NOMO-1 treated with dmso at 0.1 percent for 144 hours (cell line): ENCODE results near the gene AMIGO1.
A peak's percentile ranks its signal among the peaks of the same experiment; 100 is the strongest.

ENCODE experiments used
- DNase-seq: peaks from one replicate; lab custom pipeline; 2025; ENCODE audit not compliant: unreplicated experiment; lab: John Stamatoyannopoulos, UW

AMIGO1 gene

GRCh38 chr1:109509176-109510134 is at the start of gene AMIGO1:
AMIGO1 (minus strand) TSS chr1:109509727; CDS start chr1:109508912, 815 bp downstream.
- DNase-seq, result no peak

DNA sequence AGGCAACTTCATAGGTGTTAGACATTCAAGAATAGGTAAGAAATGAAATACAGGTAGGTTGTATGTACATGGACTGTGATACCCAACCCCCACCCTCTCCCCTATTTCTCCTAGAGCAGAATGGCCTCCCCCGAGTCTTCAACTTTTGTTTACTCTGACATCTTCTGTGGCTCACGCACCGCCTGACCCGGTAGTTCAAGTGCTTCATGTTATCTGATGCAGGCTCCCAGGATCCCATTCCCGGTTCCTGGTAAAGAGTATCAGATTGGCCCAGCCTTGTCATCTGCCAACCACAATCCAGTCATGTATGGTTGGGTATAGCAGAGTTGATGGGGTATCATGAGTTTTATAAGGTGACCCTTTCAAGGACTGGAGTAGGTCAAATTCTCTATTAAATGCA is 48.0 kb upstream of the AMIGO1 start:
- no peak for DNase-seq

GRCh38 chr1:109556563-109556962 is 47.0 kb upstream of the AMIGO1 start:
- no peak for DNase-seq

DNA sequence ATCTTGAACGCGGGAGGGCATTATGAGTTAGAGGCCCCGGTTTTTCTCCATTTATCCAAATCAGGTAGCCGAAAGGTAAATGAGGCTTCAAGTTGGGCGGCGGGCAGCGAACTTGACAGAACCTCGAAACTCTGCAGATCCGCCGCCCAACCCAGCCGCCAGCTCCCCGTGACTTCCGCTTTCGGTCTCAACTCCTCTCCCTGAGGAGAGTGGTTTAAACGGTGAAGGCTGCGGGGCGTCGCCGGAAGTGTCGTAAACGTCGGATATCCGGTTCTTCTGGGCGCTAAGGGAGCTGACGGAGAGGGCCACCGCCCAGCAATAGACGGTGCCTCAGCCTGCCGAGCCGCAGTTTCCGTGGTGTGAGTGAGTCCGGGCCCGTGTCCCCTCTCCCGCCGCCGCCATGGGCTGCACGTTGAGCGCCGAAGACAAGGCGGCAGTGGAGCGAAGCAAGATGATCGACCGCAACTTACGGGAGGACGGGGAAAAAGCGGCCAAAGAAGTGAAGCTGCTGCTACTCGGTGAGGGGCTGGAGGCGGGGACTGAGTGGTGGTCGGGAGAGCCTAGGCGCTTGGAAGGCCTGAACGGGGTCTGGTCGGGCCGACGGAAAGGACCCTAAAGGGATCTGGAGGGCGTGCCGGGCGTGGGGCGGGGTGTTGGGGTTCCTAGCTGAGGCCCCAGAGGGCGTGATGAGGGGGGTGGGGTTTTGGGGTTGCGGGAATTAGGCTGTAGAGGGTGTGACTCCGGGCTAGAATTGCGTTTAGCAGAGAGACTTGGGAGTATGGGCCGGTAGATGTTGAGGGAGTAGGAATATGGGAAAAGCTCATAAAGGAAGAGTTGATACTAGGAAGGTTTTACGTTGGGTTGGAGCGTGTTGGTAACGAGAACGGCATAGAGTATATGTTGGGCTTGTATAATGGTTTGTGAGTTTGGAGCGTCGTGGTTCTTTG is 39.1 kb upstream of the AMIGO1 start, which contains the start of gene GNAI3:
Gene GNAI3 (plus strand): TSS at position 295 of the 947 bp plus-strand sequence. CDS start 106 bp downstream, at position 401.
- DNase-seq, result peak; percentile 95

- peak; percentile 31 for DNase-seq
Observed at GRCh38 chr1:109547463-109548320, 38.2 kb upstream of the AMIGO1 start.

DNA sequence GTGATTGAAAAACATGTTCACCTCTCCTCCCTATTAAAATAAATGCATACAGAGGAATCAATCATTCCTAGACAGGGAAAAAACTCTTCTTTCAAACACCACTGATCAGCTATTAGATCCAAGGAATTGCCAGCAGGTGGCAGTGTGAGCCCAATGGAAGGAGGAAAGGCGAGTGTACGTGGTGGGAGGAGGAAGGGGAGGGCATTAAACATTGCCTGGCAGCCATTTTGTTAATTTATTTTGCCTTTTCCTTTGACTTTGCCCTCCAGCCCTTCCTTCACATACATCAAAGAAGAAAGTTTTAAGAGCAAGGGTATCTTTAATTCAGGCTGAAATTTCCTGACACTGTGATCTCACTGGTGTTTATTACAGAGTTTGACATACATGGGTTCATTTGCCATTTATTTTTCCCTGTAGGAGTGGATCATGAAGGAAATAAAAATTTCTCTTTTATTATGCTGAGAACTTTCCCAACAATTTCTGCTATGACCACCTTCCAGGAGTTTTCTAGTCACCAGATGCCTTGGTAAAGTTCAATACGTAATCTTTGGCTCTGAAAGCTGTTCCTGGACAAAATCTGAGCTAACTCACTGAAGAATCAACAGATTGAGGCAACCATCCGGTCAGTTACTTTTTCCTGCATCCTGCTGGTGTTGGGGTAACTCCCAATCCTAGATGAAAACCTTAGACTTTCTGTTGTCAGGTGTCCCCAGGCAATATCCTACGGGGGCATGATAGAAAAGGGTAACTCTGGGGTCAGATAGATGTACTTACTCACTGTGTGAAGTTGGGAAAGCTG is 37.0 kb upstream of the AMIGO1 start:
- DNase-seq, result peak; percentile 87

DNA sequence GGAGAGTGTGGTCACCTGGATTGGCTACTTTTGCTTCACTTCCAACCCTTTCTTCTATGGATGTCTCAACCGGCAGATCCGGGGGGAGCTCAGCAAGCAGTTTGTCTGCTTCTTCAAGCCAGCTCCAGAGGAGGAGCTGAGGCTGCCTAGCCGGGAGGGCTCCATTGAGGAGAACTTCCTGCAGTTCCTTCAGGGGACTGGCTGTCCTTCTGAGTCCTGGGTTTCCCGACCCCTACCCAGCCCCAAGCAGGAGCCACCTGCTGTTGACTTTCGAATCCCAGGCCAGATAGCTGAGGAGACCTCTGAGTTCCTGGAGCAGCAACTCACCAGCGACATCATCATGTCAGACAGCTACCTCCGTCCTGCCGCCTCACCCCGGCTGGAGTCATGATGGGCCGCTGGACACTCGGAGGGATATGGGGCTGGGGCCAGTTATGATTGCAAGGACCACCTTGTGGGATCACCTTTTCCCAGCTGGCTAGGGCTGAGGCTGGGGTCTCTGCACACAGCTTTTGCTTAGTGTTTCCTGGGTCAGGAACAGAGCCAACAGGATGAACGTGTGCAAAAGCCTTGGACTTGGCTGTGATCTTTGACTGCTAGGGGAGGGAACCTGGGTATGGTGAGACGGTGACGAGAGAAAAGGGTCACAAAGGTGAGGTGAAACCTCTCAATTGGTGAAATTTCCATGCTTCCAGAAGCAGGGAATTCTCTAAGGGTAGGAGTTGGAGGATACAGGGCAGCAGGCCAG is 34.6 kb upstream of the AMIGO1 start:
- no peak for DNase-seq

DNA sequence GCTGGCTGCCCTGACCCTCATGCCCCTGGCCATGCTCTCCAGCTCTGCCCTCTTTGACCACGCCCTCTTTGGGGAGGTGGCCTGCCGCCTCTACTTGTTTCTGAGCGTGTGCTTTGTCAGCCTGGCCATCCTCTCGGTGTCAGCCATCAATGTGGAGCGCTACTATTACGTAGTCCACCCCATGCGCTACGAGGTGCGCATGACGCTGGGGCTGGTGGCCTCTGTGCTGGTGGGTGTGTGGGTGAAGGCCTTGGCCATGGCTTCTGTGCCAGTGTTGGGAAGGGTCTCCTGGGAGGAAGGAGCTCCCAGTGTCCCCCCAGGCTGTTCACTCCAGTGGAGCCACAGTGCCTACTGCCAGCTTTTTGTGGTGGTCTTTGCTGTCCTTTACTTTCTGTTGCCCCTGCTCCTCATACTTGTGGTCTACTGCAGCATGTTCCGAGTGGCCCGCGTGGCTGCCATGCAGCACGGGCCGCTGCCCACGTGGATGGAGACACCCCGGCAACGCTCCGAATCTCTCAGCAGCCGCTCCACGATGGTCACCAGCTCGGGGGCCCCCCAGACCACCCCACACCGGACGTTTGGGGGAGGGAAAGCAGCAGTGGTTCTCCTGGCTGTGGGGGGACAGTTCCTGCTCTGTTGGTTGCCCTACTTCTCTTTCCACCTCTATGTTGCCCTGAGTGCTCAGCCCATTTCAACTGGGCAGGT is 33.9 kb upstream of the AMIGO1 start:
- DNase-seq, result no peak

- no peak for DNase-seq
Observed at GRCh38 chr1:109542657-109543056, 33.1 kb upstream of the AMIGO1 start.

DNA sequence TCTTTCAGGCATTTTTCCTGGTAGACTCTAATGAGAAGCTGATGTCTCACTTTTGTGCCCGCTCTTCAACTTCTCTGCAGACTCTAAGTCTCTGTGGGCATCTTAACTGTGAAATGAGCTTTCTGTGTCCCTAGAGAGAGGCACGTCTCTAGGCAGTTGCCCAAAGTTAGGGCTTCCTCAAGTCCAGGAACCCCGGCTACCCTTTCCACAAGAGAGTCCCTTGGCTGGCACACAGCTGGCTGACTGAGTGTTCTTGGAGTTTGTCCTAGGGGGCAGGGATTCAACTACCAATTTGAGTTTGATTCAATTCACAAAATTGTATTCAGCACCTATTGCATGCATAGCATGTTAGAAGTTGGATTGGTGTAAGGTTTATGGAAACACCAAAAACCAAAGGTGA is 31.6 kb upstream of the AMIGO1 start:
- DNase-seq, result no peak

- DNase-seq, result no peak
Observed at GRCh38 chr1:109539676-109540075, 30.1 kb upstream of the AMIGO1 start, which contains the start of gene GPR61. GPR61 (plus strand) TSS chr1:109539872; CDS start chr1:109543023, 3,151 bp downstream.

GRCh38 chr1:109538827-109539555 is 29.5 kb upstream of the AMIGO1 start:
- DNase-seq, result no peak

DNA sequence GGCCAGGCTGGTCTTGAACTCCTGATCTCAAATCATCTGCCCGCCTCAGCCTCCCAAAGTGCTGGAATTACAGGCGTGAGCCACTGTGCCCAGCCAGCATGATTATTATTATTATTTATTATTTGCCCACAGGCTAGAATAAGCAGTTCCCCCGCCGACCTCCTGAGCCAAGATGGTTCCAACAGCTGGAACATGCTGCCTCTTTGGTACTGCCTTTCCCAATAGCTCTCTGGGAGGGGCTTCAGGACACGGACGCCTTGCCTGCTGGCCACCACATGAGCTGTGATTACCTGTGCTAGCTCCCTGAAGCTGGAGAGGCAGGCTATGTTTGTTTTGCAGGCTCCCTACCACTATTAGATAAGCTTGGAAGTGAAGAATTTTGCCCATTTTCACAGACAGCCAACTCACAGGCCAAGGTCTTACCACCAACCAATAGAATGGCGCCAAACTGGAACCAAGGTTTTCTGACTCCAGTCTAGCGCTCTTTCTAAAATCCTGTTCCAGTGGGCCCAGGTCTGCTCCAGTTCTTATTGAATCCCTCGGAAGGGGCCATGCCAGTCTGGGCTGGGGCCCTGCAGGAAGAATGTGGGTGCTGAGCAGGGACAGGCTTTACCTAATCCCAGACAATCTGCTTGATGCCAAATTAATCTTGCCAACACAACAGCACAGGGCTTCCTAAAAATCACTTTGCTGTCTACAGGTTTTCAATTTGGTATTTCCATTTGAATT is 28.1 kb upstream of the AMIGO1 start:
- no peak for DNase-seq

DNA sequence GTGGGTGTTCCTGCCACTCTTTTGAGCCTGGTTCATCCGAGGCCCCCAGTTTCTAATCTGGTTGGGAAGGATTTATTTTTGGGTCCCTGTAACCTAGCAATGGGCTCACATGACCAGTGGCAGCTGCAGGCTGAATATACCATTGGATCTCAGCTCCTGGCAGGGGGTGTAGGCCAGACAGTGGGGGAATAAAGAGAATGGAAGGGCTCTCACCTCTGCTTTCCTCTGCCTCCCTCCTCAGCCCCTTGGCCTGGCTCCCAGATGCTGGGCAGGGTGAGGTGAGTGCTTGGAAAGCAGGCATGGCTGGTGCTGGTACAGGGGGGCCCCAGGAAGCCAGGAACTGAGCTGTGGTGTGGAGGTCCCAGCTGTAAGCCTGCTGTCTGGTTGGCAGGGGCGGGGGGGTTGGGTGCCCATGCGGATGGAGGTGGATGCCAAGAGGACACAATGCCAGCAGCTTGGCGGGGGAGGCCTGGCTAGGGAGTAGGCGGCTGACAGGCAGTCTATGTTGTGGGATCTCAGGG is 26.5 kb upstream of the AMIGO1 start:
- no peak for DNase-seq

GRCh38 chr1:109535481-109535880 is 26.0 kb upstream of the AMIGO1 start:
- DNase-seq, result no peak

DNA sequence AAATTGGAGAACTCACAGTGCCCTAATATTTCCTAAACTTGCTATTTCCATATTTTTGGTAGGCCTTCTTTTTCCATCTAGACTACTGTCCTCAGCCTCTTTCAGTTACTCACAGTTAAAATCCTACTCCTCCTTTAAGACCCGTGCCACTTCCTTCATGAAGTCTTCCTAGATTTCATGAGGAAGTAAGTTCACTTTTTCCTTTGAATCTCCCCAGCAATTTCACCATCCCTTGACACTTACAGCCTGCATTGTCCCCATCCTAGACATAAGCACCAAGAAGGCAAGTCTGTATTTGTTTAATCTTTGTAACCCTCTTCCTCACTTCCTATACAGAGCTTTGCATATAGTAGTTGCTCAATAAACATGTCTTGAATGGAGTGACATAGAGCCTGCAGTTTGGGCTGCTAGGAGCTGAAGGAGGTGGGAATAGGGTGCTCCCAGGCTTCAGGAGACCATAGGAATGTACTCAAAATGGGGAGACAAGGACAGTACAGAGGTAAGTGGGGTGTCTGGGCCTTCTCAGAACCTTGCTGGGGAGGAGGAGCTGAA is 24.9 kb upstream of the AMIGO1 start:
- no peak for DNase-seq
